ENCODE data around the gene NFKBIE.

- no peak for TF ChIP-seq CTCF (IDR thresholded peaks at IDR 0.05)
- no peak for TF ChIP-seq POLR2A (IDR thresholded peaks at IDR 0.05)
- no peak for TF ChIP-seq POLR2AphosphoS5 (IDR thresholded peaks at IDR 0.05)
- no peak for TF ChIP-seq EP300 (IDR thresholded peaks at IDR 0.05)
These were observed 12.4 kb upstream of the NFKBIE start for GRCh38 chr6:44277763-44278162.

Data from upper lobe of left lung (tissue), 4 donors.